GM13976 (cell line): Measurements from ENCODE around the gene SPAG7.

Source experiments
- DNase-seq: peaks from one replicate; pipeline ENCODE4 v3.0.0; 2012; ENCODE audit warnings: low spot score
- in situ Hi-C: fragments of 300-500 bp; cut with MboI; formaldehyde crosslinking; loops from one replicate; pipeline ENCODE4 v1.12.0; 2022; ENCODE audit warnings: low sequenced_read_pairs, mixed read lengths, inconsistent platforms; ENCODE audit not compliant: unreplicated experiment
- TF ChIP-seq, protein P1 (sequence below): IDR thresholded peaks from 2 replicates; pipeline ENCODE4 v1.5.1; 2012; ENCODE audit warnings: borderline replicate concordance, mild to moderate bottlenecking; ENCODE audit not compliant: insufficient read depth; ENCODE audit errors: extremely low read depth, missing control alignments, control extremely low read depth

The SPAG7 gene

DNA sequence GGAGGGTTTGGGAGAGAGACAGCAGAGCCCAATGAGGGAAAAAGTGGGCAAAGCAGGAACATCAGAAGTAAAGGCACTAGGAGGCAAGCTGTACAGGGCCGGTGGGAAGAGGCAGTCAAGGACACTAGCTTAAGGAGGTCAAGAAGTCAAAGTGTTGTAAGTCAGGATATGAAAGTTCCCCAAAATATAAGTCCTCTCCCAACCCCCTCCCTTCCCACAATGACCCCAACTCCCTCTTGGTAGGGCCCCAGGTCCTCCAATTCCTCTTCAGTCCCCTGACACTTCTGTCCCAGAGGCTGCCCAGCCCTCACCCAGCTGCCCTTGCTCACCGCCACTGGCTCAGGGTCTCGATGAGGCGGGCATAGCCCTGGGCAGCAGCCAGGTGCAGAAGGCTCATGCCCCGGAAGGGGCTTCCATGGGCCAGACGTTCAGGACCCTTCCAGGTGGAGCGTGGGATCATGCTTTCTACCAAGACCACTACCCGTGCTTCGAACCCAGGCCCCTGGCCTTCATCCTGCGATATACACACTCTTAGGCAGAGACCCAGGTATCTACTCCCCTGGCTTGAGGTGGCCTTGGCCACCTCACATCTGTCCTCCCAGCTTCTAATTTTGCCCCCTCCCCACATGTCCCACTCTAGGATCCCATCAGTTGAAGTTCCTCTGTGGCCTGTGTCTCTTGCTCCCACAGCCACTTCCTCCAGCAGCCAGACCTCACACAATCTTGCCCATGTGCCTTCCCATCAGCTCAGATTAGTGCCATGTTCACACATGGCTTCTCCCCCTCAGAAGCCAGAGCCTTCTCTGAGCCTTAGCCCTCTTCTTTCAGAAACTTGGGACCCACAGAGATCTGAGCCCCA lies 5.9 kb upstream of the SPAG7 start:
- TF ChIP-seq, protein P1, sequence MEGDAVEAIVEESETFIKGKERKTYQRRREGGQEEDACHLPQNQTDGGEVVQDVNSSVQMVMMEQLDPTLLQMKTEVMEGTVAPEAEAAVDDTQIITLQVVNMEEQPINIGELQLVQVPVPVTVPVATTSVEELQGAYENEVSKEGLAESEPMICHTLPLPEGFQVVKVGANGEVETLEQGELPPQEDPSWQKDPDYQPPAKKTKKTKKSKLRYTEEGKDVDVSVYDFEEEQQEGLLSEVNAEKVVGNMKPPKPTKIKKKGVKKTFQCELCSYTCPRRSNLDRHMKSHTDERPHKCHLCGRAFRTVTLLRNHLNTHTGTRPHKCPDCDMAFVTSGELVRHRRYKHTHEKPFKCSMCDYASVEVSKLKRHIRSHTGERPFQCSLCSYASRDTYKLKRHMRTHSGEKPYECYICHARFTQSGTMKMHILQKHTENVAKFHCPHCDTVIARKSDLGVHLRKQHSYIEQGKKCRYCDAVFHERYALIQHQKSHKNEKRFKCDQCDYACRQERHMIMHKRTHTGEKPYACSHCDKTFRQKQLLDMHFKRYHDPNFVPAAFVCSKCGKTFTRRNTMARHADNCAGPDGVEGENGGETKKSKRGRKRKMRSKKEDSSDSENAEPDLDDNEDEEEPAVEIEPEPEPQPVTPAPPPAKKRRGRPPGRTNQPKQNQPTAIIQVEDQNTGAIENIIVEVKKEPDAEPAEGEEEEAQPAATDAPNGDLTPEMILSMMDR, result no peak
- in situ Hi-C loops, result loop anchor here (10.0 kb wide), 1 partner anchor 91 kb away; no protein-coding TSS in a partner anchor

DNA sequence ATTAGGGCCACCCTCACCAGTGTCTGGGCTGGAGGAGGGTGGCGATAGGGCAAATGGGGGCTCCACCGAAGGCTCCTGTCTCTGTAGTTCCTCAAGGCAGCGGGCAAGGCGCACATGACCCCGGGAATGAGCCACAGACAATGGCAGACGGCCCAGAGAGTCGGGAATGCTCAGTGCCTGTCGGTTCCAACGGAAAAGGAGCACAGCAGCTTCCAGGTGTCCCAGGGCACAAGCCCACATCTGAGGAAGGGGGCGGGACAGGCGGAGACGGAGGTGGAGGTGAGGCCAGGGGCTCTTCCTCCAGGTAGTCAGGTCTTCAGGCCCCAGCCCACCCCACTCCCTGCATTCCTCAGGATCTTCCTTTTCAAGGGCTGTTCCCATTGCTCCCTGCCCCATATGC lies 5.1 kb upstream of the SPAG7 start:
- no peak for DNase-seq
- in situ Hi-C loops, result loop anchor here (10.0 kb wide), 1 partner anchor 92 kb away; no protein-coding TSS in a partner anchor
- TF ChIP-seq, protein P1, result no peak

More for the DNA sequence above, 5.9 kb upstream of the SPAG7 start:
- DNase-seq, result no peak

DNA sequence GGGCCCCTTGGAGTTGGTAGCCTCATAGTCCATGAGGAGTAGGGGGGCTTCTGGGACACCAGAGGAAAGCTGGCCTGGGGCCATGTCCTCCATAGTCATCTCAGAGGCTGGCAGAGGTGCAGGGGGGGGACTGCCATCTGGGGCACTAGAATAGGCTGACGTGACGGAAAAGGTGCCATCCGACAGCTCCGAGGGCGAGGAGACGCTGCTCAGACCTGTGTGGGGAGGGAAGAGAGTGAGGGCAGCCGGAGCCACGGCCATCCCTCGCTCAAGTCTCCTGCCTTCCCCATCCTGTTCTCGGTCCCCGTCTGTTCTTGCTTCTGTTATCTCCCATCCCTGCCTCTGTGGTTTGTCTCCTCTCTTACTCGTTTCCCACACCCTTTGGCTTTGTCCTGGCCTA lies 4.7 kb upstream of the SPAG7 start:
- in situ Hi-C loops, result loop anchor here (10.0 kb wide), 1 partner anchor 92 kb away; no protein-coding TSS in a partner anchor
- no peak for DNase-seq
- TF ChIP-seq, protein P1, result no peak

DNA sequence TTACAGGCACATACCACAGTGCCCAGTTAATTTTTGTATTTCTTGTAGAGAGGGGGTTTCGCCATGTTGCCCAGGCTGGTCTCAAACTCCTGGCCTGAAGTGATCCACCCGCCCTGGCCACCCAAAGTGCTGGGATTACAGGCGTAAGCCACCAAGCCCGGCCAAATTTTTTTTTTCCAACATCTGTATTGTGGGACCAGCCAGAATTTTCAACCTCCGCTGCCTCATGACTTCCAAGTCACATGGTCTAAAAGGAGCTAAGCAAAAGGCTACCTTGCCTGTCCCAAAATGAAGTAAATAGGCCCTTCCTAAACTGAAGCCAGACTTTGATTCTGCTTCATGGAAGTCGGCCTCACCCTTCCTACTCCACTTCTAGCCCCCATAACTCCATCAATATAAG lies 4.2 kb upstream of the SPAG7 start:
- DNase-seq, result no peak
- in situ Hi-C loops, result loop anchor here (10.0 kb wide), 1 partner anchor 93 kb away; no protein-coding TSS in a partner anchor
- TF ChIP-seq, protein P1, result no peak

DNA sequence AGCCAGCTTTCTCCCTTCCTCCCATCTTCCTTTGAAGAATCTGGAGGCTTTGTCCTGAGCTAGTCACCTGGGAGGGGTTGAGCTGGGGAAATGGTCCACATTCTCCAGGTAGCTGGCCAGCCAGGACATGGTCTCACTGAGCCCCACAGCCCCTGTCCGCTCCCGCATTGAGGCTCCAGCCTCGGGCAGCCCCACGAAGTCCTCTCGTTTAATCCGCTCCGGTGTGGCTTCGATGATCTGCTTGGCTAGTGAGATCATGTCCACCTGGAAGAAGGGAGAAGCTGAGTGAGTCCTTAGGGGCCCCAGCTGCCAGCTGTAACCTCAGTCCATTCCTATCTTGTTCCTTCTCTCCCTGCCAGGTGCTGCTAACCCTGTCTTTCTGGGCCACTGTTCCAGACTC lies 2.7 kb upstream of the SPAG7 start:
- no peak for DNase-seq
- TF ChIP-seq, protein P1, result no peak
- in situ Hi-C loops, result loop anchor here (10.0 kb wide), 1 partner anchor 95 kb away; no protein-coding TSS in a partner anchor

DNA sequence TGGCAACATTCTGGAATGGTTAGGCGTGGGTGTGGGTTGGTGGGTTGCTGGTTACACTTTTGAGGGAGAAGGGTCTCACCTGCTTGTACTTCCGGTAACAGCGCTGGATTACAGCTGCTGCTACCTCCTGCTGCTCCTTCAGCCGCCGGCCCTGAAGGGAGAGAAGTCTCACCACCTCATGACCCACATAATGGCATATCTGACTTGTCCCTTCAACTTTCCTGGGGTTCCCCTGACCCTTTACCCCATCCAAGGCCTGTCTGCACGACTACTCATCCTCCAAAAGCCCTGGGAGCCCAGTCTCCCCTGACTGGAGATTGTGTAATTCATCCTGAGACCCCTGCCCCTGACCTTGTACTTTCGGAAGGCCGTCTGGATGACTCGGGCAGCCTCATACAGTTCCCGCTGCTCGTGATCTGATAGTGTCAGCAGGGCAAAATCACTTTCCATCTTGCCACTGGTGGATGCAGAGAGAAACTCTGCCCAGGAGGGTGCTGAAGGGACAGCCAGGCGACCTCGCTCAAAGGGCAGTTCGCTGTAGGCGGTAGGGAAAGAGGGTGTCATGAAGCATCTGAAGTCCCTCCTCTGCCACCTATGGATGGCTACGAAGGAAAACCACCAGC lies 2.0 kb upstream of the SPAG7 start:
- in situ Hi-C loops, result loop anchor here (10.0 kb wide), 1 partner anchor 95 kb away; no protein-coding TSS in a partner anchor
- TF ChIP-seq, protein P1, result no peak
- no peak for DNase-seq
